ENCODE data around the gene UBTD2.

DNA sequence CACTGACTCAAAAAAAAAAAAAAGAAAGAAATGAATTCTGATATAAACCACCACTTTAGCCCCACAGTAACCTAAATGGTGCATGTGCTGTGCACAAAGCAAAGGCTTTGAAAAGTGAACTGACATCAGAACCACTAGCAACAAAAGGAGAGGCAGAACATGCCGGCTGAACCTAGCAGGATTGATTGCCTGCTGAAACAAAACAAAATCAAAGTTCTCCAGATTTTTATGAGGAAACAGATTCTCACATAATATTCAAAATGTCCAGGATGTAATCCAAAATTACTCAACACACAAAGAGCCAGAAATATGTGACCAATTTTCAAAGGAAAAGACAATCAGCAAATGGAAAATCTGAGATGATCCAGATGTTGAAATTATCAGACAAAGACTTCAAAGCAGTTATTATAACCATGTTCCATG, 37.9 kb downstream of the UBTD2 start:
- TF ChIP-seq ZNF76 (tag by site-specific recombination; IDR thresholded peaks at IDR 0.05; ENCODE audit: borderline replicate concordance, low read depth) (no peak), PRDM1 (tag by site-specific recombination; IDR thresholded peaks at IDR 0.05) (no peak), ZNF423 (tag by site-specific recombination; IDR thresholded peaks at IDR 0.05) (no peak), ZNF274 (IDR thresholded peaks at IDR 0.05; ENCODE audit: low read length) (no peak), ZNF274 (tag by site-specific recombination; IDR thresholded peaks at IDR 0.05; ENCODE audit: borderline replicate concordance) (no peak), TCF7L2 (IDR thresholded peaks at IDR 0.05; ENCODE audit: borderline replicate concordance, low read depth, low read length) (no peak), ZNF146 (tag by site-specific recombination; IDR thresholded peaks at IDR 0.05) (no peak)
- TF ChIP-seq, protein P1, sequence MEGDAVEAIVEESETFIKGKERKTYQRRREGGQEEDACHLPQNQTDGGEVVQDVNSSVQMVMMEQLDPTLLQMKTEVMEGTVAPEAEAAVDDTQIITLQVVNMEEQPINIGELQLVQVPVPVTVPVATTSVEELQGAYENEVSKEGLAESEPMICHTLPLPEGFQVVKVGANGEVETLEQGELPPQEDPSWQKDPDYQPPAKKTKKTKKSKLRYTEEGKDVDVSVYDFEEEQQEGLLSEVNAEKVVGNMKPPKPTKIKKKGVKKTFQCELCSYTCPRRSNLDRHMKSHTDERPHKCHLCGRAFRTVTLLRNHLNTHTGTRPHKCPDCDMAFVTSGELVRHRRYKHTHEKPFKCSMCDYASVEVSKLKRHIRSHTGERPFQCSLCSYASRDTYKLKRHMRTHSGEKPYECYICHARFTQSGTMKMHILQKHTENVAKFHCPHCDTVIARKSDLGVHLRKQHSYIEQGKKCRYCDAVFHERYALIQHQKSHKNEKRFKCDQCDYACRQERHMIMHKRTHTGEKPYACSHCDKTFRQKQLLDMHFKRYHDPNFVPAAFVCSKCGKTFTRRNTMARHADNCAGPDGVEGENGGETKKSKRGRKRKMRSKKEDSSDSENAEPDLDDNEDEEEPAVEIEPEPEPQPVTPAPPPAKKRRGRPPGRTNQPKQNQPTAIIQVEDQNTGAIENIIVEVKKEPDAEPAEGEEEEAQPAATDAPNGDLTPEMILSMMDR (tag by site-specific recombination; IDR thresholded peaks at IDR 0.05) = no peak
